Activated T-cell treated with anti-CD3 and anti-CD28 coated beads for 1 hour (primary cell): ENCODE data around the gene BCL2L14.

Experiments used
- DNase-seq: peaks from one replicate; pipeline ENCODE4 v3.0.0-alpha.2; 2020; ENCODE audit warnings: low read depth

BCL2L14 gene

GRCh38 chr12:12070674-12071656 lies at the start of gene BCL2L14:
TSS of gene BCL2L14 (plus strand) at chr12:12070939. CDS start at chr12:12079306, 8,367 bp downstream.
- no peak for DNase-seq

- DNase-seq: no peak
Observed at GRCh38 chr12:12022306-12022936, 48.3 kb upstream of the BCL2L14 start.

GRCh38 chr12:12023456-12023855 lies 47.3 kb upstream of the BCL2L14 start:
- DNase-seq: no peak

- no peak for DNase-seq
Observed at GRCh38 chr12:12024911-12025682, 45.6 kb upstream of the BCL2L14 start.

GRCh38 chr12:12025799-12026386 lies 44.8 kb upstream of the BCL2L14 start:
- DNase-seq: no peak

- no peak for DNase-seq
Observed at GRCh38 chr12:12028668-12029402, 41.9 kb upstream of the BCL2L14 start.

- DNase-seq: no peak
Observed at GRCh38 chr12:12029653-12030052, 41.1 kb upstream of the BCL2L14 start.

- DNase-seq: no peak
Observed at GRCh38 chr12:12032260-12032791, 38.4 kb upstream of the BCL2L14 start.

- DNase-seq: peak; percentile 68
Observed at GRCh38 chr12:12032851-12033797, 37.6 kb upstream of the BCL2L14 start.

GRCh38 chr12:12033824-12034223 lies 36.9 kb upstream of the BCL2L14 start:
- DNase-seq: no peak

- DNase-seq: no peak
Observed at GRCh38 chr12:12034344-12034743, 36.4 kb upstream of the BCL2L14 start.

GRCh38 chr12:12035229-12035628 lies 35.5 kb upstream of the BCL2L14 start:
- no peak for DNase-seq

- no peak for DNase-seq
Observed at GRCh38 chr12:12036901-12037300, 33.8 kb upstream of the BCL2L14 start.

- no peak for DNase-seq
Observed at GRCh38 chr12:12039897-12040296, 30.8 kb upstream of the BCL2L14 start.

GRCh38 chr12:12046401-12046800 lies 24.3 kb upstream of the BCL2L14 start:
- DNase-seq: no peak

- DNase-seq: no peak
Observed at GRCh38 chr12:12047682-12048081, 23.1 kb upstream of the BCL2L14 start.

- DNase-seq: no peak
Observed at GRCh38 chr12:12048266-12048665, 22.5 kb upstream of the BCL2L14 start.

- DNase-seq: no peak
Observed at GRCh38 chr12:12048714-12049113, 22.0 kb upstream of the BCL2L14 start.

GRCh38 chr12:12051668-12052067 lies 19.1 kb upstream of the BCL2L14 start:
- no peak for DNase-seq

GRCh38 chr12:12054993-12055392 lies 15.7 kb upstream of the BCL2L14 start:
- DNase-seq: no peak
